Mesenchymal stem cell (in vitro differentiated cells and primary cell): ENCODE data around the gene FBLN7.

ENCODE experiments used
- DNase-seq: peaks from one replicate; pipeline ENCODE4 v3.0.0-alpha.2; 2013
- H2AFZ ChIP-seq: one replicate; pipeline ENCODE4 v1.6.1; 2013; ENCODE audit warnings: low read depth, mild to moderate bottlenecking, control low read depth, inconsistent platforms, low read length, moderate library complexity
- H2AK5ac ChIP-seq: 2 replicates; pipeline ENCODE4 v1.6.1; 2013; ENCODE audit warnings: low read length, moderate library complexity, mild to moderate bottlenecking, inconsistent platforms; ENCODE audit not compliant: severe bottlenecking
- H2BK120ac ChIP-seq: one replicate; pipeline ENCODE4 v1.6.1; 2013; ENCODE audit warnings: low read depth, mild to moderate bottlenecking, inconsistent platforms, low read length, moderate library complexity
- H2BK12ac ChIP-seq, 2 experiments: one replicate each; pipeline ENCODE4 v1.6.1; 2013; ENCODE audit warnings: inconsistent platforms in 2 of 2, low read length in 2 of 2, mild to moderate bottlenecking in 2 of 2, moderate library complexity in 2 of 2, control low read depth in 1 of 2
- H2BK15ac ChIP-seq: one replicate; pipeline ENCODE4 v1.6.1; 2013; ENCODE audit warnings: mild to moderate bottlenecking, low read depth, inconsistent platforms; ENCODE audit not compliant: poor library complexity, severe bottlenecking
- H2BK5ac ChIP-seq: 2 replicates; pipeline ENCODE4 v1.6.1; 2013; ENCODE audit warnings: low read depth, mild to moderate bottlenecking, low read length, control low read depth, inconsistent platforms; ENCODE audit not compliant: poor library complexity, severe bottlenecking
- H3K14ac ChIP-seq, 2 experiments: one replicate each; pipeline ENCODE4 v1.6.1; 2013; ENCODE audit warnings: inconsistent platforms in 2 of 2, low read length in 2 of 2, control low read depth in 1 of 2, mild to moderate bottlenecking in 1 of 2, moderate library complexity in 1 of 2
- H3K18ac ChIP-seq, 2 experiments: one replicate each; pipeline ENCODE4 v1.6.1; 2013; ENCODE audit warnings: inconsistent platforms in 2 of 2, low read length in 2 of 2, control low read depth in 1 of 2, low read depth in 1 of 2, mild to moderate bottlenecking in 1 of 2
- H3K23ac ChIP-seq, 2 experiments: one replicate each; pipeline ENCODE4 v1.6.1; 2013; ENCODE audit warnings: inconsistent platforms in 2 of 2, low read length in 2 of 2, mild to moderate bottlenecking in 2 of 2, moderate library complexity in 2 of 2, control low read depth in 1 of 2
- H3K27ac ChIP-seq: 2 replicates; pipeline ENCODE4 v1.5.1; 2013; ENCODE audit warnings: mild to moderate bottlenecking, moderate library complexity, low read length, control low read depth, inconsistent platforms; ENCODE audit not compliant: poor library complexity, severe bottlenecking
- H3K27me3 ChIP-seq, 2 experiments: 2 replicates each; pipeline versions ENCODE4 v1.6.1 to v1.7.0; 2013; ENCODE audit warnings: low read length in 2 of 2, mild to moderate bottlenecking in 2 of 2, moderate library complexity in 2 of 2, control low read depth in 1 of 2, inconsistent platforms in 1 of 2; ENCODE audit not compliant: control insufficient read depth in 1 of 2, insufficient read depth in 1 of 2
- H3K36me3 ChIP-seq, 2 experiments: 2 replicates each; pipeline versions ENCODE4 v1.6.1 to v1.7.0; 2013; ENCODE audit warnings: low read length in 2 of 2, control low read depth in 1 of 2, inconsistent platforms in 1 of 2, low read depth in 1 of 2, mild to moderate bottlenecking in 1 of 2; ENCODE audit not compliant: insufficient read depth in 2 of 2, control insufficient read depth in 1 of 2
- H3K4ac ChIP-seq, 2 experiments: one replicate each; pipeline ENCODE4 v1.6.1; 2013; ENCODE audit warnings: inconsistent platforms in 2 of 2, low read length in 2 of 2, mild to moderate bottlenecking in 2 of 2, moderate library complexity in 2 of 2, control low read depth in 1 of 2, low read depth in 1 of 2
- H3K4me1 ChIP-seq: 2 replicates; pipeline ENCODE4 v1.6.1; 2013; ENCODE audit warnings: low read depth, low read length, control low read depth; ENCODE audit not compliant: control insufficient read depth, insufficient read depth
- H3K4me2 ChIP-seq: 2 replicates; pipeline ENCODE4 v1.6.1; 2013; ENCODE audit warnings: low read length, mild to moderate bottlenecking, inconsistent platforms; ENCODE audit not compliant: poor library complexity, severe bottlenecking
- H3K4me3 ChIP-seq, 2 experiments: 2 replicates each; pipeline versions ENCODE4 v1.5.1 to v1.7.0; 2013; ENCODE audit warnings: low read length in 2 of 2, mild to moderate bottlenecking in 2 of 2, control low read depth in 1 of 2, low read depth in 1 of 2; ENCODE audit not compliant: insufficient read depth in 1 of 2
- H3K79me1 ChIP-seq: replicated peaks from 2 replicates; pipeline ENCODE4 v1.6.1; 2013; ENCODE audit warnings: mild to moderate bottlenecking, control low read depth, low read length, inconsistent platforms; ENCODE audit not compliant: poor library complexity, severe bottlenecking
- H3K9ac ChIP-seq: 2 replicates; pipeline ENCODE4 v1.7.0; 2013; ENCODE audit warnings: mild to moderate bottlenecking, low read length, moderate library complexity
- H3K9me3 ChIP-seq: 2 replicates; pipeline ENCODE4 v1.7.0; 2013; ENCODE audit warnings: mild to moderate bottlenecking, low read length; ENCODE audit not compliant: control insufficient read depth
- H4K8ac ChIP-seq: one replicate; pipeline ENCODE4 v1.6.1; 2013; ENCODE audit warnings: inconsistent platforms, mild to moderate bottlenecking, low read length, moderate library complexity
- H4K91ac ChIP-seq: one replicate; pipeline ENCODE4 v1.6.1; 2013; ENCODE audit warnings: mild to moderate bottlenecking, low read length, inconsistent platforms
- WGBS: methylation state at CpG from one replicate; pipeline ENCODE4 v1.1.7; 2013; ENCODE audit warnings: mixed read lengths; 5-methylcytosine and 5-hydroxymethylcytosine counted together

Gene FBLN7

DNA sequence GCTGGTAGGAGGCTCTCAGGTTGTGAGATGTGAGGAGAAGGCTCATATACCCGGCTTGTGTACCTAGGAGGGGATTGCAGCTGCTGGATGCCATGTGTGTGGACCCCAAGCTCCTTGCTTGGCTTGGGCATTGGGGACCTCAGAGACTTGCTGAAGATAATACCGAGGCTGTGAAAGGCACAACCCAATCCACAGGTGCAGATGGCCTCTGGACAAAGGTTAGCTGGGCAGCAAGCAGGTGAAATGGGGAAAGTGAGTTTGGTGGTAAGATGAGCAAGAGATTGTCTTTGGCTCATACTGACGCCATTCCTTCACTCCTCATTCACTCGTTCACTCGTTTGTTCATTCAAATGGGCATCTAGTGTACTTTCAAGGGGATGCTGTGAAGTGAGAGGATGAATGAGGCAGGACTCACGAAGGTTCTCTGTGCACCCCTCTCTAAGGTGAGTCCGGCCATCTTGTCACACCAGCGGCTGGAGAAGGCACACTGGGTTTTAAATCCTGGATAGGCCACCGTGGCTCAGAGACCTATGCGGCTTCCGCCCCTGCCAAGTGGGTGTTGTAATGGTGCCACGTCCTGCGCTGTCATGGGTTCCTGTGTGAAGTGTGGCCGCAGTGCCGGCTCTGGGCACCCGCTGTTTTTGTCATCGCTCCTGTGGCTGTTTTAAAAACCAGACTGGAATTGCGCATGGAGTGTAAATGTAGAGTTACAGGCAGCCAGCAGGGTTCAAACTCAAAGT is 13.7 kb downstream of the FBLN7 start:
- Histone ChIP-seq H3K27ac (no peak overlapping the region), H2AFZ (no peak overlapping the region), H2BK5ac (no peak overlapping the region), H2BK12ac (no peak overlapping the region), H2BK120ac (no peak overlapping the region), H3K4me1 (peaks cover 21% of the 10 kb centered on the region), H3K4me2 (no peak overlapping the region), H3K4ac (no peak overlapping the region), H3K9me3 (no peaks in the 10 kb centered on the region), H3K9ac (no peak overlapping the region), H4K91ac (no peak overlapping the region), H3K27me3 (no peaks in the 10 kb centered on the region), H3K79me1 (no peaks in the 10 kb centered on the region), H3K23ac (no peak overlapping the region), H3K36me3 (peaks cover 0 to 3% of the 10 kb centered on the region in 2 experiments), H4K8ac (no peak overlapping the region), H2BK15ac (no peak overlapping the region), H3K14ac (no peak overlapping the region), H2AK5ac (no peak overlapping the region), H3K4me3 (no peak overlapping the region), H3K18ac (no peak overlapping the region)
- DNase-seq, result no peak
- WGBS, result 98% methylated on average over 18 of the region's 18 CpGs

DNA sequence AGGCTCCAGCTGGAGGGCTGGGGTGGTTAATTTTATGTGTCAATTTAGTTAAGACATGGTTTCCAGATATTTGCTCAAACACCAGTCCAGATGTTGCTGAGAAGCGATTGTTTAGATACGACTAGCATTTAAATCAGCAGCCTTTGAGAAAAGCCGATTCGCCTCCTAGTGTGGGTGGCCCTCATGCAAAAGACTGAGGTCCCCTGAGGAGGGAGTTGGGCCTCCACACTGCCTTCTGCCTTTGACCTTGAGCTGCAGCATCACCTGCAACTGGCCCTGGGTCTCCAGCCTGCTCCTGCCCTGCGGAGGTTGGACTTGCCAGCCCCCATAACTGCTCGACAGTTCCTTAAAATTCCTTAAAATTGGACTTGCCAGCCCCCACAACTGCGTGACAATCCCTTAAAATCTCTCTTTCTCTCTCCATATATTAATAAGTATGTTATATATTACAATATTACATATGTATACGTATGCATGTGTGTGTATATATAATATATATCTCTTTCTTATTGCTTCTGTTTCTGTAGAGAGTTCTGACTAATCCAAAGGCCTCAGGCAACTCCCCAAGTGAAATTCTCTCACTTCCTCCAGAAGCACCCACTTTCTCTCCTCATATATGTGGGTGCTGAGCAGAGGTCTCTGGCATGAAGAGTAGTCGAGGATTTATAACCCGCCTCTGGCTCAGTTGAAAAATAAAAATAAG is 14.4 kb downstream of the FBLN7 start:
- Histone ChIP-seq H3K18ac (no peak overlapping the region), H2AK5ac (no peak overlapping the region), H3K36me3 (peaks cover 0 to 3% of the 10 kb centered on the region in 2 experiments), H2AFZ (no peak overlapping the region), H3K9me3 (no peaks in the 10 kb centered on the region), H4K91ac (no peak overlapping the region), H3K9ac (peak overlapping the region; percentile 41), H3K27me3 (no peaks in the 10 kb centered on the region), H3K4ac (no peak overlapping the region), H2BK15ac (no peak overlapping the region), H2BK12ac (no peak overlapping the region), H3K23ac (no peak overlapping the region), H3K4me1 (peaks cover 21% of the 10 kb centered on the region), H3K4me2 (no peak overlapping the region), H3K27ac (no peak overlapping the region), H4K8ac (no peak overlapping the region), H3K14ac (no peak overlapping the region), H3K79me1 (no peaks in the 10 kb centered on the region), H2BK5ac (no peak overlapping the region), H3K4me3 (no peak overlapping the region), H2BK120ac (no peak overlapping the region)
- WGBS, result 92% methylated on average over 7 of the region's 10 CpGs
- DNase-seq, result no peak

- H2BK5ac ChIP-seq, result no peak overlapping the region
- H3K79me1 ChIP-seq, result no peaks in the 10 kb centered on the region
- no peak overlapping the region for H3K18ac ChIP-seq
- H3K4me3 ChIP-seq, result no peak overlapping the region
- no peak overlapping the region for H3K14ac ChIP-seq
- no peak for DNase-seq
- H3K27ac ChIP-seq, result no peak overlapping the region
- no peak overlapping the region for H3K4me2 ChIP-seq
- H3K4ac ChIP-seq, result no peak overlapping the region
- H3K4me1 ChIP-seq, result peaks cover 21% of the 10 kb centered on the region
- H3K27me3 ChIP-seq, result no peaks in the 10 kb centered on the region
- WGBS, result 92% methylated on average over 12 of the region's 12 CpGs
- H3K9me3 ChIP-seq, result no peaks in the 10 kb centered on the region
- H2BK120ac ChIP-seq, result no peak overlapping the region
- H4K8ac ChIP-seq, result no peak overlapping the region
- no peak overlapping the region for H4K91ac ChIP-seq
- H2AFZ ChIP-seq, result no peak overlapping the region
- H2BK15ac ChIP-seq, result no peak overlapping the region
- no peak overlapping the region for H2AK5ac ChIP-seq
- peaks cover 0 to 3% of the 10 kb centered on the region in 2 experiments for H3K36me3 ChIP-seq
- peak overlapping the region; percentile 41 for H3K9ac ChIP-seq
- H2BK12ac ChIP-seq, result no peak overlapping the region
- no peak overlapping the region for H3K23ac ChIP-seq
Observed at GRCh38 chr2:112153179-112153490, 14.9 kb downstream of the FBLN7 start.

- peaks cover 0 to 3% of the 10 kb centered on the region in 2 experiments for H3K36me3 ChIP-seq
- H3K79me1 ChIP-seq, result no peaks in the 10 kb centered on the region
- H3K14ac ChIP-seq, result no peak overlapping the region
- H2BK5ac ChIP-seq, result no peak overlapping the region
- no peak for DNase-seq
- H3K4me3 ChIP-seq, result no peak overlapping the region
- no peaks in the 10 kb centered on the region for H3K27me3 ChIP-seq
- no peak overlapping the region for H2BK15ac ChIP-seq
- whole genome bisulfite sequencing, result 97% methylated on average over 9 of the region's 10 CpGs
- no peak overlapping the region for H2AFZ ChIP-seq
- no peak overlapping the region for H2BK120ac ChIP-seq
- no peak overlapping the region for H3K4ac ChIP-seq
- H3K27ac ChIP-seq, result no peak overlapping the region
- H2AK5ac ChIP-seq, result no peak overlapping the region
- no peak overlapping the region for H4K91ac ChIP-seq
- H3K23ac ChIP-seq, result no peak overlapping the region
- H3K9me3 ChIP-seq, result no peaks in the 10 kb centered on the region
- H3K4me1 ChIP-seq, result peaks cover 21% of the 10 kb centered on the region
- H3K18ac ChIP-seq, result no peak overlapping the region
- H4K8ac ChIP-seq, result no peak overlapping the region
- H2BK12ac ChIP-seq, result no peak overlapping the region
- no peak overlapping the region for H3K4me2 ChIP-seq
- peak overlapping the region; percentile 25 for H3K9ac ChIP-seq
Observed at GRCh38 chr2:112153501-112153900, 15.3 kb downstream of the FBLN7 start.
